CD4-positive, alpha-beta T cell treated with Interleukin-17A for 4 hours (primary cell): ENCODE data around the gene STXBP4.

ENCODE experiments used
- DNase-seq: peaks from one replicate; pipeline ENCODE4 v3.0.0-alpha.2; 2020; ENCODE audit warnings: mixed read lengths

STXBP4 gene, protein sequence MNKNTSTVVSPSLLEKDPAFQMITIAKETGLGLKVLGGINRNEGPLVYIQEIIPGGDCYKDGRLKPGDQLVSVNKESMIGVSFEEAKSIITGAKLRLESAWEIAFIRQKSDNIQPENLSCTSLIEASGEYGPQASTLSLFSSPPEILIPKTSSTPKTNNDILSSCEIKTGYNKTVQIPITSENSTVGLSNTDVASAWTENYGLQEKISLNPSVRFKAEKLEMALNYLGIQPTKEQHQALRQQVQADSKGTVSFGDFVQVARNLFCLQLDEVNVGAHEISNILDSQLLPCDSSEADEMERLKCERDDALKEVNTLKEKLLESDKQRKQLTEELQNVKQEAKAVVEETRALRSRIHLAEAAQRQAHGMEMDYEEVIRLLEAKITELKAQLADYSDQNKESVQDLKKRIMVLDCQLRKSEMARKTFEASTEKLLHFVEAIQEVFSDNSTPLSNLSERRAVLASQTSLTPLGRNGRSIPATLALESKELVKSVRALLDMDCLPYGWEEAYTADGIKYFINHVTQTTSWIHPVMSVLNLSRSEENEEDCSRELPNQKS

DNA sequence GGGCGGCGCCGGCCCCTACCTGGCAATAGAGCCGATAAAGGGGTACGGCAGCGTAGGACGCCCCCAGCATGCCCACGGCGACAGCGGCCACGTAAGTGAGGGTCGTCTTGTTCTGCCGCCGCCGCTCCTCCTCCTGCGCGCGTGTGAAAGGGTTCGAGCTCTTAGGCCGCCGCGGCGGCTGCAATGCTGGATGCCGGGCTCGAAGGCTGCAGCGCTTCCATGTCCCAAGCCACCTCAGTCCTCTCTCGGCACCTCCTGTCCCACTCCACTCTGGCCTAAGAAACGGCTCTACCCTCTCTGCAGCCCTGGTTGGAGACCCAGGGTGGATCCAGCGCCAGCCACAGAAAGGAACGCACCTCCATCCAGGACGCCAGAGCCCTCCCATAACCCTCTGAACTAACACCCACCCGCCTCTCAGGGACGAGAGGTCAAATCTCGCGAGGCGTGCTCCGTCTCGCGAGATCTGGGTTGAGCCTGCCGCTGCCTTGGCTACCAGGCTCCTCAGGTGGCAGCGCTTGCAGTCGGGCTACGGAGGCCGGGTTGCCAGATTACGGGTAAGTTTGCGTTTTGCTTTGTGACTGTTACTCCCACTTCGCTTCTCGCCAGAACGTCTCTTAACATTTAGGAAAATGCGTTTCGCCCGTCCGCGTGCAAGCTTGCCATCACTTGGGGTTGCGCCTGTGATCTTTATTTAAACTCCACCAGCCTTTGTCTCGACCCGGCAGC, at the start of gene STXBP4, which contains the start of gene COX11:
Gene STXBP4 (plus strand): TSS at position 504 of the 726 bp plus-strand sequence. CDS start 17,455 bp downstream, outside the sequence.
Gene COX11 (minus strand): TSS at position 393 of the 726 bp plus-strand sequence. CDS start 8 bp downstream, at position 385.
- DNase-seq: peak; percentile 93

DNA sequence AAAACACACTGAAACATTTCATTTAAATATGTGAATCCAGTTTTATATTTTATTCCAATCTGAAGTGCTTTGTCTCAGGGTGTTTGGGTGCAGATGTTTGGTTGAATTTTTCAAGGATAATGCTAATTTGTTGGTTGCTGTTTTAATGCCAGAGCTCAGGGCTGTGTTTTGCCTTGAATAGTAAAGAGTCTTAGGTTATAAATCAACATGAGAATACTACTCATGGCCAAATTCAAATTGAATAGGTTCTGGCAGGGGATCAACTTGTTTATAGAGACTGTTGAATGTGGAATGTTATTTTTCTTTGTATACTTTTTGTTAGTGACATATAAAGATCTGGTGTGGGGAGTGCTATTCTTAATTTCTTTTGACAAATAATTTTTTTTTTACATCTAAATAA, 49.1 kb upstream of the STXBP4 start:
- DNase-seq: no peak

DNA sequence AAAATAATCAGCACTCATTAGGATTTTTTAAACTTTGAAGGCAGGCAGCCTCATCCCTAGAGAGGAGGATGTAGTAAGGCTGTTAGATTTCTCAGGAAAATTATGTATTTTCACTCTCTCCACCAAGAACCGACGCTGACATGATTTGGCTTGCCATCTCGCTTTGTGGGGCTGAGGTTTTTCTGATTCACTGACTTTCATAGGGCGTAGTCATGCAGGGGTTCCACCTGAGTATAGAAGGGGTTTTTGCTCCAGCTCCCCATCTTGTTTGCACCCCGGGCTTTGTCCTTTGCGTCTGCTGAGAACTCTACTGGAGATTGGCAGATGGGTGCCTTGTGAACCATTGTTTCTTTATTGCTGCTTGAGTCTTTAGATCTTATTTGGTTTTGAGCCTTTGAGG, 47.7 kb upstream of the STXBP4 start:
- DNase-seq: no peak

DNA sequence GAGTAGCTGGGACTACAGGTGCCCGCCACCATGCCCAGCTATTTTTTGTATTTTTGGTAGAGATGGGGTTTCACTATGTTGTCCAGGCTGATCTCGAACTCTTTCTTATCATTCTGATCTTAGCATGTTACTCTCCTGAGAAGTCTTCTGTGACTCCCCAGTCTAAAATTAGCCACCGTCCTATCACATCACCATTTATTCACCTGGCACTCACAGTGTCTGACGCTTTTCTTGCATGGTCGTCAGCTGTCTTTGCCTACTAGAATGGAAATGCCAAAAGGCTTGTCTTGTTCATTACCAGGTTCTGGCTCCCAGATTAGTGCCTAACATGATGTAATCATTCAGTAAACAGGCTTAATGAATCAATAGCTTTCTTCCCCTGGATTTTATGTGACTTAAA, 44.2 kb upstream of the STXBP4 start:
- DNase-seq: no peak

DNA sequence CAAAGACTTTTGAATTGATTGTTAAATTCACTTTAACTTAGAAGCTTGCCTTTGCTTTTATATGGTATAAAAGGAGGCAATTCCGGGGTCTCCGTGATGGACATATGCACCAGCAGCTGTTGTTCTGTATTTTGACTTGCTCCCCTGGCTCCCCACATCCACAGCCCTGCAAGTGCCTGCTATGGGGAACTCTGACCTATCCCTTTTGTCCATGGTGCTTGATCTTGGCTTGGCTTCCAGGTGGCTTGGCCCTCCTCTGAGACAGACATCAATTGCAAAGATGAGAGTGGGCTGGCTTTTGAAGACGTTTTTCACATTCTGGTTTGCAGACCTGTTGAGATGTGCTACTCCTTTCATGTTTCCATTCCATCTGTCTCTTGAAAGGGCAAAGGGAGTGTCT, 41.0 kb upstream of the STXBP4 start:
- DNase-seq: no peak

DNA sequence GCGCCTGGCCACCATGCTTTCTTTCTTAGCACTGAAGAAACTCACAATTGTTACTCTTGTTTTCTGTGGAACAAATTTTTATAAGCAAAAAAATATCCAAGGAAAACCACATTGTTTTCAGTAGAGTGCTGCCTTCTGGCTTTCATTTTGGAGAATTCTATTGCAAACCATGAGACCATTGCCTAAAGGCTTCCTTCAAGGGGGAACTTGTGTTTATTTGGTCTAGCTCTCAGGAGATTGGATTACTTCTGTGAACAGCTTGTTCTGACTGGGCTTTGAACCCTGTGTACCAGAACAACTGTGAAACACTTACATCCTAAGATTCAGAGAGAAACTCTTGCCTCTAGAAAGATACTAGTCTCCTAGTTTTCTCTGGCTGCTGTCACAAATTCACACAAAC, 35.9 kb upstream of the STXBP4 start:
- DNase-seq: no peak

DNA sequence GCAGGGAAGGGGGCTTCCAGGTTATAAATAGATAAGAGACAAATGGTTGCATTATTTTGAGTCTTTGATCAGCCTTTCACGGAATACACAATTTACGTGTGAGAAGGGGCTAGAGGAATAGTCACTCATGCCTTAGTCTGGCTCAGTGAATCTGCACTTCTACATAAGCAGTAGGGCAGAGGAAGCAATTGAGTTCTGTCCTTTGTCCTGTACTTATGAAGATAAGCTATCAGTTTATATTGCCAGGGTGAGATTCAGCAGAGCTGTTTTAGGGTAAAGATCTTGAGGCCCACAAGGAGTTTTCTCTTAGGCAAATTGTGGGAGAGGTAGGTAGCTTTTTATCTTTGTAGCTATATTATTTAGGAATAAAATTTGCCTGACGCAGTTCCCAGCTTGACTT, 34.6 kb upstream of the STXBP4 start:
- DNase-seq: no peak

DNA sequence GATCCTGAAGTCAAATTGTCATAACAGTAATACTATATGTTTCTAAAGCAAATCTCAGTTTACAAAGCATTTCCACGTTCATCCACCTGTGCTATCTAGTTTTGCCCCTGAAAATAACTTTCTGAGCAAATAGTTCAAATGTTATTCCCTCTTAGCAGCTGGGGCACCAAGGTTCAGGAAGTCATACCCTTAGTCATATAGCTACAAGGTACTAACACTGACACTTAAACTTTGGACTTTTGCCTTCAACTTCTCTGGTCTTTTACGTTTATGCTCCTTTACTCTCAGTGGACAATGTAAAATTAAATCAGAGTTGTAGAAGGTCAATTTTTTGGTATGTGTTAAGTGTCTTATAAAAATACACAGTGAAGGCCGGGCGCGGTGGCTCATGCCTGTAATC, 33.1 kb upstream of the STXBP4 start:
- no peak for DNase-seq

DNA sequence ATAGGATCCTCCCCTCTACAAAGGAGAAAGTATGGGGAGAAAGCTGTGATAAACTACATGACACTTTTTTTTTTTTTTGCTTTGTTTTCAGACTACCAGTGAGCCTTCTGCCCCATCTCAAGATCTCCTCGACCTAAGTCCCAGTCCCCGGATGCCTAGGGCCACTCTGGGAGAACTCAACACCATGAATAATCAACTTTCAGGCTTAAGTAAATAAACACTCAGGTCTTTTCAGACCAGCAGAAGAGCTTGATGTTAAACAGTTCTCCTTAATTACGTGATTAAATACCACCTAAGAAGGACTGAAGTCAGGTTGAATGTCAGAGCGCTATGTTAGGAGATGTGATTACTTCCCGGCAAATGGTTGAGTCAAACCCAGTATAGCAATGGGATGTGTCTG, 31.5 kb upstream of the STXBP4 start:
- DNase-seq: no peak

DNA sequence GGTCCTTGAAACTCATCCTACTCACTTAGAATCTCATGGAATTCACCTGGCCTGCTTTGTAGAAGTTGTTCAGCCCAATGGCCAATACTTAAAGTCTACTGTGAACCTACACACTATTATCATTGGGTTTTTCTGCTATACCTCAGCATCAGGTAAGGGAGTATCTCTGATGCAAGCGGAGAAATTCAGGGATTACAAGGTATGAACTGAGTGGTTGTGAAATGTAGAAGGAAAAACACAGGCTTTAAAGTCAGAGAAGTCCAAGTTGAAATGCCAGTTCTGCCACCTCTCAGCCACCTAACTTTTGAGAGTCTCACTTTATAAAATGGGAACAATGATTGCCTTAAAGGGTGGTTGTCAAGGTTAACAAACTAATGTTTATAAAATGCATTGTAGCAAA, 31.1 kb upstream of the STXBP4 start:
- no peak for DNase-seq

DNA sequence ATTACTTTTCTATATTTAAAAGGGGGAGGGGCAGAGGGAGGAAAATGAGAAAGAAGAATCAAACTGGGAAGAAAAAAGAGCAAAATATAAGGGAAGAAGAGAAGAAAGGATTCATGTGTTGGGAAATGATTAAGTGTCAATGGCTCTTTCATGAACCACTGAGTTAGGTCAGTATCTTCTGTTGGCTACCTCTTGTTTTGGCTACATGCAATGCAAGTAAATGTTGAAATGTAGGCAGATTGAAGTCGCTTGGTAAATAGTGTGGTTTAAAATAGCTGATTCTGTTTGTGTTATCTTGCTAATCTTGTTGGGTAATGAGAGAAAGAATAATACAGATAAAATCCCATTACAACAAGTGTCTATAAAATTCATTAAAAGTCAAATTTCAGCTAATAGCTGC, 27.3 kb upstream of the STXBP4 start:
- DNase-seq: no peak

DNA sequence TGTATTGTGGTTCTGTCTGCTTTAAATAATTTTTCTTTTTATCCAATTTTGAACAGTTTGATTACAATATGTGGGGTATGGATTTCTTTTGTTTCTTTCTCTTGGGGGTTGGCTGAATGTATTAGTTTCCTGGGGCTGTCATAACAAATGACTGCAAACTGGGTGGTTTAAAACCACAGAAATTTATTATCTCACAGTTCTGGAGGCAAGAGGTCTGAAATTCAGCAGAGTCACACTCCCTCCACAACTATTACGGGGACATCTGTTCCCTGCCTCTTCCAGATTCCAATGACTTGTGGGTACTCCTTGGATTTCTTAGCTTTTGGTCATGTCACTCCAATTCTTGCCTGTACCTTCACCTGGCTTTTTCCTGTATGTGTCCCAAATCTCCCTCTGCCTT, 23.8 kb upstream of the STXBP4 start:
- no peak for DNase-seq

DNA sequence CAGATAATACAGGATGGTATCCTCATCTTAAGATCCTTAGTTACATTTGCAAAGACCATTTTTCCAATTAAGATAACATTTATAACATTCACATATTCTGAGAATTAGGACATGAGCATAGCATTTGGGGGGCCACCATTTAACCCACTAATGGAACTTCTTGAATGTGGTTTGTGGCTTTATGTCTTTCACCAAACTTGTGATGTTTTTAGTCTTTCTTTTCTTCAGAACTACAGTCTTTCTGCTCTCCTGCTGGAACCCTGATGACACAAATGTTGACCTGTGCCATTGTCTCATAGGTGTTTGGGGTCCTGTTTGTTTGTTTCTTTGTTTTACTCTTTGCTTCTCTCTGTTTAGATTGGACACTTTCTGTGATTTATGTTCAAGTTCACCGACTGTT, 23.3 kb upstream of the STXBP4 start:
- DNase-seq: no peak

DNA sequence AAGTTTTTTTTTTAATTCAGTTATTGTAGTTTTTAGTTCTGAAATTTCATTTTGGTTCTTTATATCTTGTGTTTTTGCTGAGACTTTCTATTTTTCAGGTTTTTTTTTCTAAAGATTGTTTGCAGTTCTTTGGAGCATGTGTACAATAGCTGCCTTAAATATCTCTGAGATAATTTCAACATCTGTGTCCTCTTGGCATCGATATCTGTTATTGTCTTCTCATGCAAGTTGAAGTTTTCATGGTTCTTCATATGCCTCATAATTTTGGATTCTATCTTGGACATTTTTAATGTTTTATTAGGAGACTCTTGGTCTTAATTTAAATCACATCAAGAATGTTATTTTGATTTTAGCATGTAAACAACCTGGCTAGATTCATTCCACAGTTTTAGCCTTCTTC, 22.9 kb upstream of the STXBP4 start:
- DNase-seq: no peak

DNA sequence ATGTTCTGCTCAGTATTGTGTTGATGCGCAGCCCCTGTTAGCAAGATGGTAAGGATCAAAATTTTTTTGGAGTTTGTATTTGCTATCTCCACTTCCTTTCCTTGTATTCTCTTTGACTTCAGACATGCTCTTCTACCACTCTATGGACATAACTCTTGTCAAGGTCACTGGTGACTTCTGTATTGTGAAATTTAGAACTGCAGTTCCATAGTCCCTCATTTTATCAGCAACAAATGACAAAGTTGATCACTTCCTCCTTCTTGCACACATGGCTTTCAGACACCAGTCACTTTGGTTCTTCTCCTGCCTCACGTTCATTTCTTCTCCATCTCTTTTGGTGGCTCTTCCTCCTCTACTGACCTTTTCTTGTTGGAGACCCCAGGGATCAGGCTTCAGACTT, 21.2 kb upstream of the STXBP4 start:
- no peak for DNase-seq

DNA sequence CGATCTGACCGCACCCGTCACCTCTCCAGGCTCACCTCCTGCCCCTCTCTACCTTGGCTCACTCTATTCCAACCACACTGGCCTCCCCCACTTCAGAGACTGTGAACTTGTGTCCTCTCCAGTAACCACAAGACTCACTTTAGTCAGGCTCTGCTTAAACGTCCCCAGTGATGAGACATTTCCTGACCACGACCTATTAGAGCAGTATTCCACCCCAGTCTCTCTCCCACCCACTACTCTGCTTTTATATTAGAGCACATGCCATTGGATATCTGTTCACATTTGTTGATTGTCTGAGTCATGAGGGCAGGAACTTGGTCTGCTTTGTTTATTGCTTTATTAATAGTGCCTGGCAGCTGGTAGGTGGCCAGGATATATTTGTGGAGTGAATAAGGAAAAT, 20.2 kb upstream of the STXBP4 start:
- DNase-seq: no peak

DNA sequence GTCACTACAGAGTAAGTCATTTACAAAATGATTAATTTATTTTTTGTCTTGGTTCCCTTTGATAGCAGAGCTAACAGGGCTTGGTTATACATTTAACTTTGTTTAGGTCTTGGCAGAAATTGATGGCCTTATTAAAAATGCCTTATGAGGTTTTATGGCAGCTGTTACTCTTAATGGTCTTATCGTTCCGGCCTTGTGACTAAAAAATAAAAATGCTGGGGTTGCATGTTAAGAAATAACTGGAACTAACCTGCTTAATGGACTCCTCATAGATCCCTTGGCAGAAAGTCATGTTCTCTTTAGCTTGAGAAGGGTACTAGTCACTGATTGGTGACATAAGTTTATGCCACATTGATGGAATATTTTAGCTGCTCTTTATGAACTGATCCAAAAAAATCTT, 18.4 kb upstream of the STXBP4 start:
- DNase-seq: no peak

DNA sequence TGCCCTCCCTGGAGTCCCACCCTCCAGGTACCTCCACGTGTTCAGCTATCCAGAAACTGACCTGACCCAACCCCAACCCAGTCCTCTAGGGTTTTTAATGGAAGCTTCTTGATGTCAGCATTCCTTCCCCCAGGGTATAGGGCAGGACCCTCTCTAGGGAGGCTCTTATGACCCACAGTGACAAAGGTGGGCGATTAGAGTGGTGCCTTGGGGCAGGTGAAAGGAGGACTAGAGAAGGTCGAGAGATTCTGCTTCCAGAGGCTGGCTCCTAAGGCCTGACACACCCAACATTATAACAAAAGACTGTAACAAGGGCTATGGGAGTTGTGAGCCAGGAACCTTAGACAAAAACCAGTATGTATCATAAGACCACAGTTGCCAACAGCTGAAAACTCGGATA, 17.3 kb upstream of the STXBP4 start:
- DNase-seq: no peak

DNA sequence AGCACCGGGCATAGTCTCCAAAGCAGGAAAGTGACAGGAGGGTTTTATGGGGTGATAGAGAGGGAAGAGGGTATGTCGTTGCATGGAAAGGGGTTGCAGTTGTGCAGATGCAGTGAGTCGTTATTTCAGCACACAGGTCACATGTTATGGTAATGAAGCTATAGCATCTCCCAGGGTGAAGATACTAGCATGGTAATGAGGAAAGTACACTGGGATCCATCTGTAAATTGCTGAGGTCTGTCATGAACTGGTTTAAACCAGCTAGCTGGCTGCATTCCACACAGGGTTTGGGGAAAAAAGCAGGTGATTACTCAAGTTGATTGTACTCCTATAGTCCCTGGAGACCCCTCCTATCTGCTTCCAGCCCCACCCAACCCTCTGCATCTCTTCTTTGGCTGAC, 11.8 kb upstream of the STXBP4 start:
- no peak for DNase-seq

DNA sequence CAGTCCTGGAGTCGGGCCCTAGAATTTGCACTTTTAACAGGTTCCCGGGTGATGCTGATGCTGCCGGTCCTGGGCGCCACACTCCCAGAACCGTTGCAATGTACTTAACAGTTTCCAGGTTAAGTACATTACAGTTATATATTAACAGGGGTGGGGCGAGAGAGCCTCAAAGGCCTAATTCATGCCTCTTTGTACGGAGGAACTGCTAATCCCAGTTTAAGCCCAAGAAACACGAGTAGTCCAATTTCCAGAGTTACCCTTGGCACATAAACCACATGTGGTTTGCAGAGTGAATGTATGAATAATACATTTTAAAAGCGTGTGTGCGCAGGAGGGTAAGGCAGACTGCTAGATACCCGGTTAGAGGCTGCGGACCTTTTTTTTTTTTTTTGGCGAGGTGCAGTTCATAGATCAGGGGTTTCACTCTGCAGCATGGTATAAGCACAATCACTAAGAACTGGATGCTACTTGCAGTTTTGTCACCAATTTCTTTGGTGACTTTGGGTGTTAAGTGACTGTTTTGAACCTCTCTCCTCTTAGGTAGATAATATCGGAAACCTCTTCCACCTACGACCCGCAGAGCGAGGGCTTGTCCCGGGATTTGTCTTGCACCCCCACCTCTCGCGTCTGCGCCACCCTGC, 824 bp upstream of the STXBP4 start:
- DNase-seq: no peak

DNA sequence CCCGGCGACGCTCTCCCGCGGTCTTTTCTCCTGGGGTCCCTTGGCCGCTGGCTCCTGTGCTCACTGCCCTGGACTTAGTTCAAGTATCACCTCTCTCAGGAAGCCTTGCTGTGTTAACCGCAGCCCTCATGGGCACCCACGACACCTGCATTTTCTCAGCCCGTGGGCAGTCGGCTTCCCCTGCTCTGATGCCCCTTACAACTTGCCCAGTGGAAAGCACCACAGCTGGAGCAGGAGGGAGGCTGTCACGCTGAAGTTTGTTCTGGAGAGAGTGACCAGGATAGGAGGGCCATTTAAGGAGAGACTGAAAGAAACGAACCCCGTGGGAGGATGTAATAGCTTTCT, 395 bp downstream of the STXBP4 start:
- no peak for DNase-seq

DNA sequence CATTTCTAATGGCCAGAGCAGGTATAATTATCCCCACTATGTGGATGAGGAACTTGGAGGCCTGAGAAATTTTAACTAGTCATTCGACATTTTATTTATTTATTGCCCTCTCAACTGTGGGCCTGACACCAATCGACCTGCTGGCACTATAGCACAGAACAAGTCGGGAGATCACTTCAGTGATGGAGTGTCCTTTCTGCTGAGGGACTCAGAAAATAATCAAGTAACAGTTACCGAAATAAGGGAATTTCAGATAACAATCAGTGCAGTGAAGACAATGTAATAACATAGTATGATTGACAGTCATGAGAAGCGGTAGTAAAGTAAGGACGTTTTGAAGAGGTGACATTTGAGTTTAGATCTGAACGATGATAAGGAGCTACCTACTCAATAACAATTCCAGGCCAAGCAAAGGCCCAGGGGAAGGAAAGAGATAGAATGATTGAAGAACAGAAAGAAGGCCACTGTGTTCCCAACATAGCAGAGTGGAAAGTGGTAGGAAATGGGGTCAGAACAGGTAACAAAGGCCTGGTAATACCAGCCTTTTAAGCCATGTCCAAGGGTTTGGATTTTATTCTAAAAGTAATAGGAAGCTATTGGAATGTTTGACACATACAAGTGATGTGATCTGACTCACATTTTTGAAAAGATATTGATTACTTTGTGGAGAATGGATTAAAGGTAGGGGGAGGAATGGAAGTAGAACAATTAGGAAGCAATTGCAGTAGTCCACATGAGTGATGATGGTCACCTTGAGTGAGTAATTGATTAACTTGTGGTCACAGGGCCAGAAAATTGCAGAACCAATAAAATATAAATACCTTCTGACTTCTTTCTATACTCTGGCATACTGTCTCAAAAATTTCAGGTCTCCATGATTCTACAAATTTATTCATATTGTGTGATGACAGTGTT, 1.4 kb downstream of the STXBP4 start:
- DNase-seq: no peak

DNA sequence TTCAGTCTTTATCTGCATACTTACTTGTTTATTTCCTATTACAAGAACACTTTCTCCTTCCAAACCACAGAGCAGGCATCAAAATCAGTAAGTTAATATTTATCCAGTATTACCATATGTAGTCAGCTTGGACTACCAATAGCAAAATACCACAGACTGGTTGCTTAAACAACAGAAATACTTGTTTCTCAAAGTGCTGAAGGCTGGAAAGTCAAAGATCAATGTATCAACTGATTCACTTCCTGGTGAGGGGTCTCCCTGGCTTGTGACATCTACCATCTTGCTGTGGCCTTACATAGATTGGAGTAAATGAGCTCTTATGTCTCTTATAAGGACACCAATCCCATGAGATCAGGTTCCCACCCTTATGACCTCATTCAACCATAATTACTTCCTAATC, 2.6 kb downstream of the STXBP4 start:
- DNase-seq: no peak
